ENCODE results near the gene ITGA1.

DNA sequence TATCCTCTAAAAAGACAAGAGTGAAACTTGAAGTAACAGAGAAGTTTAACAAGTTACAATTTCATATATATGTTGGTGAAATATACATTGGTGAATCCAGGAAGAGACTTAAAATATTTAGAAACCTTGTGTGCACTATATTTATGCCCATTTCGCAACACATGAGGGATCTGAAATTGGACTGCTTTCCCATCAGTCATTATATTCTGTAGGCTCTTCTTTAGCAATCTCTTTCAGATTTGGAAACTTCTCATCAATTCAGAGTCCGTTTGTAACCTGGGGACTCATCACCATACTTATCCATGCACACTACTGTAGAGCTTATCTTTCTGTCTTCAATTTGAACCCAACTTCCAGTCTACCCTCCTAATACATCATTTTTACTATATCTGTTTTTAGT, 2.1 kb downstream of the ITGA1 start:
- TF ChIP-seq, protein P1, sequence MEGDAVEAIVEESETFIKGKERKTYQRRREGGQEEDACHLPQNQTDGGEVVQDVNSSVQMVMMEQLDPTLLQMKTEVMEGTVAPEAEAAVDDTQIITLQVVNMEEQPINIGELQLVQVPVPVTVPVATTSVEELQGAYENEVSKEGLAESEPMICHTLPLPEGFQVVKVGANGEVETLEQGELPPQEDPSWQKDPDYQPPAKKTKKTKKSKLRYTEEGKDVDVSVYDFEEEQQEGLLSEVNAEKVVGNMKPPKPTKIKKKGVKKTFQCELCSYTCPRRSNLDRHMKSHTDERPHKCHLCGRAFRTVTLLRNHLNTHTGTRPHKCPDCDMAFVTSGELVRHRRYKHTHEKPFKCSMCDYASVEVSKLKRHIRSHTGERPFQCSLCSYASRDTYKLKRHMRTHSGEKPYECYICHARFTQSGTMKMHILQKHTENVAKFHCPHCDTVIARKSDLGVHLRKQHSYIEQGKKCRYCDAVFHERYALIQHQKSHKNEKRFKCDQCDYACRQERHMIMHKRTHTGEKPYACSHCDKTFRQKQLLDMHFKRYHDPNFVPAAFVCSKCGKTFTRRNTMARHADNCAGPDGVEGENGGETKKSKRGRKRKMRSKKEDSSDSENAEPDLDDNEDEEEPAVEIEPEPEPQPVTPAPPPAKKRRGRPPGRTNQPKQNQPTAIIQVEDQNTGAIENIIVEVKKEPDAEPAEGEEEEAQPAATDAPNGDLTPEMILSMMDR (IDR thresholded peaks at IDR 0.05; ENCODE audit: insufficient read depth, low read length) = no peak
- TF ChIP-seq POLR2AphosphoS5 (IDR thresholded peaks at IDR 0.05; ENCODE audit: low read depth) = no peak
- TF ChIP-seq, protein P2, sequence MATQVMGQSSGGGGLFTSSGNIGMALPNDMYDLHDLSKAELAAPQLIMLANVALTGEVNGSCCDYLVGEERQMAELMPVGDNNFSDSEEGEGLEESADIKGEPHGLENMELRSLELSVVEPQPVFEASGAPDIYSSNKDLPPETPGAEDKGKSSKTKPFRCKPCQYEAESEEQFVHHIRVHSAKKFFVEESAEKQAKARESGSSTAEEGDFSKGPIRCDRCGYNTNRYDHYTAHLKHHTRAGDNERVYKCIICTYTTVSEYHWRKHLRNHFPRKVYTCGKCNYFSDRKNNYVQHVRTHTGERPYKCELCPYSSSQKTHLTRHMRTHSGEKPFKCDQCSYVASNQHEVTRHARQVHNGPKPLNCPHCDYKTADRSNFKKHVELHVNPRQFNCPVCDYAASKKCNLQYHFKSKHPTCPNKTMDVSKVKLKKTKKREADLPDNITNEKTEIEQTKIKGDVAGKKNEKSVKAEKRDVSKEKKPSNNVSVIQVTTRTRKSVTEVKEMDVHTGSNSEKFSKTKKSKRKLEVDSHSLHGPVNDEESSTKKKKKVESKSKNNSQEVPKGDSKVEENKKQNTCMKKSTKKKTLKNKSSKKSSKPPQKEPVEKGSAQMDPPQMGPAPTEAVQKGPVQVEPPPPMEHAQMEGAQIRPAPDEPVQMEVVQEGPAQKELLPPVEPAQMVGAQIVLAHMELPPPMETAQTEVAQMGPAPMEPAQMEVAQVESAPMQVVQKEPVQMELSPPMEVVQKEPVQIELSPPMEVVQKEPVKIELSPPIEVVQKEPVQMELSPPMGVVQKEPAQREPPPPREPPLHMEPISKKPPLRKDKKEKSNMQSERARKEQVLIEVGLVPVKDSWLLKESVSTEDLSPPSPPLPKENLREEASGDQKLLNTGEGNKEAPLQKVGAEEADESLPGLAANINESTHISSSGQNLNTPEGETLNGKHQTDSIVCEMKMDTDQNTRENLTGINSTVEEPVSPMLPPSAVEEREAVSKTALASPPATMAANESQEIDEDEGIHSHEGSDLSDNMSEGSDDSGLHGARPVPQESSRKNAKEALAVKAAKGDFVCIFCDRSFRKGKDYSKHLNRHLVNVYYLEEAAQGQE (IDR thresholded peaks at IDR 0.05; ENCODE audit: insufficient replicate concordance, low read depth) = no peak
